ENCODE data around the gene OTX1.

- TF ChIP-seq CTCF (IDR thresholded peaks at IDR 0.05; ENCODE audit: low read depth, low read length) (no peak), MAX (IDR thresholded peaks at IDR 0.05; ENCODE audit: low read depth, low read length) (no peak), POLR2A (IDR thresholded peaks at IDR 0.05; ENCODE audit: extremely low read depth, insufficient read length) (no peak)
These were observed 21.0 kb downstream of the OTX1 start for GRCh38 chr2:63071664-63072063.
